Gastrocnemius medialis (tissue), 4 donors: ENCODE data around the gene SERPINB6. TPM values are rescaled to one million over a fixed set of nuclear protein-coding genes. Genes with fewer than 3 reads are reported as not detected.

Source experiments
- ATAC-seq, 2 donors: fragments of 150-250 bp; one replicate each; pipeline ENCODE4 v1.9.1; 2016
- DNase-seq, 2 donors: peaks; one replicate each; pipeline ENCODE4 v3.0.0-alpha.2; 2019
- H3K27ac ChIP-seq, 4 donors: fragments of 200-600 bp; sonication (generic); 1 replicate in 1 of 4; 2 replicates in 3 of 4; pipeline ENCODE4 v1.5.1; 2016 to 2018; ENCODE audit warnings: mild to moderate bottlenecking in 2 of 4, moderate library complexity in 1 of 4
- H3K27me3 ChIP-seq, 3 donors: fragments of 200-600 bp; sonication (generic) in 2 of 3; 1 replicate in 1 of 3; 2 replicates in 2 of 3; pipeline versions ENCODE4 v1.5.1 to v1.6.0; 2016 to 2019; ENCODE audit warnings: mild to moderate bottlenecking in 1 of 3, moderate library complexity in 1 of 3
- H3K36me3 ChIP-seq, 2 donors: fragments of 200-600 bp; sonication (generic) in 1 of 2; one replicate each; pipeline ENCODE4 v1.5.1; 2017 to 2018
- H3K4me1 ChIP-seq, 2 donors: fragments of 200-600 bp; sonication (generic) in 1 of 2; one replicate each; pipeline ENCODE4 v1.5.1; 2016 to 2017; ENCODE audit warnings: mild to moderate bottlenecking in 2 of 2
- H3K4me3 ChIP-seq, 4 donors: fragments of 200-600 bp; sonication (generic) in 3 of 4; 1 replicate in 1 of 4; 2 replicates in 3 of 4; pipeline ENCODE4 v1.5.1; 2016 to 2019; ENCODE audit warnings: mild to moderate bottlenecking in 2 of 4
- H3K9me3 ChIP-seq, 3 donors: fragments of 200-600 bp; sonication (generic) in 2 of 3; 1 replicate in 1 of 3; 2 replicates in 2 of 3; pipeline ENCODE4 v1.5.1; 2016 to 2019
- CTCF ChIP-seq, 5 experiments: fragments of 450-650 bp in 3 of 5; fragments of 200-600 bp in 2 of 5; sonication (generic) in 2 of 5; IDR thresholded peaks in 4 of 5; conservative IDR thresholded peaks in 1 of 5; 1 replicate in 4 of 5; 2 replicates in 1 of 5; pipeline ENCODE4 v1.5.1; 2016 to 2019; ENCODE audit warnings: antibody characterized with exemption in 5 of 5, mild to moderate bottlenecking in 3 of 5, moderate library complexity in 3 of 5
- POLR2A ChIP-seq, 2 donors: fragments of 450-650 bp; IDR thresholded peaks; one replicate each; pipeline ENCODE4 v1.6.1; 2017; ENCODE audit warnings: antibody characterized with exemption in 2 of 2, mild to moderate bottlenecking in 2 of 2, moderate library complexity in 2 of 2
- in situ Hi-C, 4 donors: fragments of 200-750 bp; cut with MboI; loops; one replicate each; pipeline versions ENCODE4 v1.15.0 to v1.8.0; 2017; ENCODE audit warnings: low sequenced_read_pairs in 4 of 4
- intact Hi-C: fragments of 100-400 bp; cut with DNase I; formaldehyde crosslinking; loops from one replicate; pipeline ENCODE4 v1.15.1; 2023; ENCODE audit warnings: low total_unique reads
- total RNA-seq, 4 donors: library from RNA; depleted of rRNA; stranded (reverse); fragments of >200 nt; gene quantifications; one replicate each; pipeline versions ENCODE4 v1.1.0 to v1.2.3, GENCODE V29; 2016

Gene SERPINB6
- total RNA-seq = 100 to 1,000 TPM; 114 to 260 (median 189) TPM

- no peaks in the 10 kb centered on the region for H3K36me3 ChIP-seq
- H3K4me1 ChIP-seq = peaks cover 14 to 24% of the 10 kb centered on the region in 2 donors
- H3K4me3 ChIP-seq = peak within 1 kb of the TSS; percentile 79 to 85 (median 82)
- H3K27ac ChIP-seq = peak within 1 kb of the TSS; percentile 94 to 100 (median 99)
- TF ChIP-seq POLR2A (IDR thresholded peaks at IDR 0.05) (no peak), CTCF (IDR thresholded peaks at IDR 0.05 in 4 of 5, conservative IDR thresholded peaks at IDR 0.05 in 1 of 5) (no peak)
- in situ Hi-C loops = no loop called here
- H3K27me3 ChIP-seq = no peaks in the 10 kb centered on the region
- intact Hi-C loops = loop anchor here (2.0 kb wide), 2 partner anchors 17 to 19 kb away; no protein-coding TSS in a partner anchor
- ATAC-seq = peak; percentile 76 to 77
- peak; percentile 74 to 82 for DNase-seq
- H3K9me3 ChIP-seq = no peaks in the 10 kb centered on the region
These were observed at the start of gene SERPINB6 for GRCh38 chr6:2971420-2972218. Gene SERPINB6, minus strand, starts transcription at chr6:2971567. Its CDS starts 12,235 bp downstream, at chr6:2959332.

- H3K27ac ChIP-seq = peak overlapping the region; percentile 51 to 78 (median 57)
- DNase-seq (no peak), ATAC-seq (no peak)
- no peak overlapping the region for H3K4me3 ChIP-seq
- peaks cover 0 to 55% of the 10 kb centered on the region in 2 donors for H3K36me3 ChIP-seq
- intact Hi-C loops = no loop called here
- in situ Hi-C loops = no loop called here
- no peak for TF ChIP-seq POLR2A (IDR thresholded peaks at IDR 0.05)
- TF ChIP-seq CTCF (IDR thresholded peaks at IDR 0.05 in 4 of 5, conservative IDR thresholded peaks at IDR 0.05 in 1 of 5) = no peak
- no peaks in the 10 kb centered on the region for H3K27me3 ChIP-seq
- H3K4me1 ChIP-seq = peaks cover 23 to 39% of the 10 kb centered on the region in 2 donors
- H3K9me3 ChIP-seq = no peaks in the 10 kb centered on the region
These were observed 48.5 kb upstream of the SERPINB6 start for GRCh38 chr6:3019749-3020320.

GRCh38 chr6:3019065-3019464 is 47.7 kb upstream of the SERPINB6 start:
- intact Hi-C loops (no loop called here), in situ Hi-C loops (no loop called here)
- Histone ChIP-seq H3K36me3 (peaks cover 0 to 62% of the 10 kb centered on the region in 2 donors), H3K27me3 (no peaks in the 10 kb centered on the region), H3K4me3 (no peak overlapping the region), H3K4me1 (peaks cover 16 to 33% of the 10 kb centered on the region in 2 donors), H3K9me3 (no peaks in the 10 kb centered on the region), H3K27ac (peak overlapping the region; percentile 51 to 78 (median 57))
- ATAC-seq (no peak), DNase-seq (no peak)
- TF ChIP-seq CTCF (IDR thresholded peaks at IDR 0.05 in 4 of 5, conservative IDR thresholded peaks at IDR 0.05 in 1 of 5) (no peak), POLR2A (IDR thresholded peaks at IDR 0.05) (no peak)

GRCh38 chr6:3017304-3017703 is 45.9 kb upstream of the SERPINB6 start:
- peak overlapping the region in 3 of 4 donors; percentile 35 to 45 (median 38) for H3K27ac ChIP-seq
- H3K36me3 ChIP-seq = peaks cover 0 to 77% of the 10 kb centered on the region in 2 donors
- peaks cover 7 to 31% of the 10 kb centered on the region in 2 donors for H3K4me1 ChIP-seq
- H3K4me3 ChIP-seq = no peak overlapping the region
- DNase-seq = no peak
- in situ Hi-C loops = no loop called here
- TF ChIP-seq CTCF (IDR thresholded peaks at IDR 0.05 in 4 of 5, conservative IDR thresholded peaks at IDR 0.05 in 1 of 5) = no peak
- TF ChIP-seq POLR2A (IDR thresholded peaks at IDR 0.05) = no peak
- no peak for ATAC-seq
- H3K27me3 ChIP-seq = no peaks in the 10 kb centered on the region
- no peaks in the 10 kb centered on the region for H3K9me3 ChIP-seq
- intact Hi-C loops = no loop called here
